Measurements from ENCODE around the gene FGF14.

Gene FGF14

DNA sequence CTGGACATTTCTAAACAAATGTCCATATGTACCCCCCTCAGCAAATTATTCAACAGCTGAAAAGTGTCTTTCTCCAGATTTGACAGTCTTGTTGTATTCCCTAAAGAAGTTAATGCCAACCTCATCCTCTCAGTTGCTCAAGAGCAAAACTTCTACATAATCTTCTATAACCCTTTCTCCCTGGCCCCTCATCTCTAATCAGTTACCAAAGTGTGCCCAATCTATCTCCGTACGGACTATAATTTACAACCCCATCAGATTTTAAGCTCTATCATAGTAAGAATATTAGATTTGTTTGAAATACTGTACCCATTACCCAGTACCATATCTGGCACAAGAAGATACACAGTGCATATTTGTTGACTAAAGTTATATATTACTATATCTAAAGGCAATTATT is 101.5 kb downstream of the FGF14 start:
- TF ChIP-seq ZFX (IDR thresholded peaks at IDR 0.05; ENCODE audit: borderline replicate concordance) = no peak
- TF ChIP-seq, protein P1, sequence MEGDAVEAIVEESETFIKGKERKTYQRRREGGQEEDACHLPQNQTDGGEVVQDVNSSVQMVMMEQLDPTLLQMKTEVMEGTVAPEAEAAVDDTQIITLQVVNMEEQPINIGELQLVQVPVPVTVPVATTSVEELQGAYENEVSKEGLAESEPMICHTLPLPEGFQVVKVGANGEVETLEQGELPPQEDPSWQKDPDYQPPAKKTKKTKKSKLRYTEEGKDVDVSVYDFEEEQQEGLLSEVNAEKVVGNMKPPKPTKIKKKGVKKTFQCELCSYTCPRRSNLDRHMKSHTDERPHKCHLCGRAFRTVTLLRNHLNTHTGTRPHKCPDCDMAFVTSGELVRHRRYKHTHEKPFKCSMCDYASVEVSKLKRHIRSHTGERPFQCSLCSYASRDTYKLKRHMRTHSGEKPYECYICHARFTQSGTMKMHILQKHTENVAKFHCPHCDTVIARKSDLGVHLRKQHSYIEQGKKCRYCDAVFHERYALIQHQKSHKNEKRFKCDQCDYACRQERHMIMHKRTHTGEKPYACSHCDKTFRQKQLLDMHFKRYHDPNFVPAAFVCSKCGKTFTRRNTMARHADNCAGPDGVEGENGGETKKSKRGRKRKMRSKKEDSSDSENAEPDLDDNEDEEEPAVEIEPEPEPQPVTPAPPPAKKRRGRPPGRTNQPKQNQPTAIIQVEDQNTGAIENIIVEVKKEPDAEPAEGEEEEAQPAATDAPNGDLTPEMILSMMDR (IDR thresholded peaks at IDR 0.05) = no peak
- no peak overlapping the region for H3K27ac ChIP-seq

DNA sequence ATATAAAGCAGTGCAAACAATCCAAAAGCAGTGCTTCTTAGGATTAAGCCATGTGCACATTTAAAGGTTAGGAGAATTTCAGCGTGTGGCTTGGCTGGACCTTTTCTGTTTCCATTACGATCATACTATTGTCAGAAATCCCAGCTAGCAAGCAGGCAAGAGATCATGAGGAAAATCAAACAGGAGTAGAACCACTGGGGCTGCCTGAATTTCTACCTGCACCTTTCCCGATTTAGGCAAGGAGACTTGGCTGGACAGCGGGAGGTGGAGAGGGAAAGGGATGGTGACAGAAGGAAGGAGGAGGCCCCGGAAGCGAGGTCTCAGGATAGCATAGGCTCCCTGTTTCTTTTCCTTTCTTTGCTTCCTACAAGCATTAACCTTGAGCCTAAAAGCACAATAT is 102.5 kb downstream of the FGF14 start:
- no peak overlapping the region for H3K27ac ChIP-seq
- no peak for TF ChIP-seq ZFX (IDR thresholded peaks at IDR 0.05; ENCODE audit: borderline replicate concordance)
- TF ChIP-seq, protein P1 (IDR thresholded peaks at IDR 0.05) = no peak

DNA sequence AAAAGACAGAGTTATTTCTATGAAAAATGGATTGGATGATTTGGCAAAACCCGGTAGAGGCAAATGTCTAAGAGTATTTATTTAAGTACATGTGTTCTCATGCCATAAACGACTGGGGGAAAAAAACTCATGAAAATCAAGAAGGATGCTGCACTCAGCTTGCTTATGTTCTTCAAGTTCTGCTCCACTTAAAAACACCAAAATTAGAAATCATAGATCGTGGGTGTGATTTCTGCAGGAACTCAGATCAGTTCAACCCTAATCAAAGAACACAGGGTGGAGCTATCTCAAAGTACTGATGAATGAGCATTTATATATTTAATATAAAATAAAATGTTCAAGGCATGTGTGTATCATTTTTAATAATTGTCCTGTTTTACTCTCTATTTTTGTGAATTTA is 103.8 kb downstream of the FGF14 start:
- no peak overlapping the region for H3K27ac ChIP-seq
- no peak for TF ChIP-seq ZFX (IDR thresholded peaks at IDR 0.05; ENCODE audit: borderline replicate concordance)

DNA sequence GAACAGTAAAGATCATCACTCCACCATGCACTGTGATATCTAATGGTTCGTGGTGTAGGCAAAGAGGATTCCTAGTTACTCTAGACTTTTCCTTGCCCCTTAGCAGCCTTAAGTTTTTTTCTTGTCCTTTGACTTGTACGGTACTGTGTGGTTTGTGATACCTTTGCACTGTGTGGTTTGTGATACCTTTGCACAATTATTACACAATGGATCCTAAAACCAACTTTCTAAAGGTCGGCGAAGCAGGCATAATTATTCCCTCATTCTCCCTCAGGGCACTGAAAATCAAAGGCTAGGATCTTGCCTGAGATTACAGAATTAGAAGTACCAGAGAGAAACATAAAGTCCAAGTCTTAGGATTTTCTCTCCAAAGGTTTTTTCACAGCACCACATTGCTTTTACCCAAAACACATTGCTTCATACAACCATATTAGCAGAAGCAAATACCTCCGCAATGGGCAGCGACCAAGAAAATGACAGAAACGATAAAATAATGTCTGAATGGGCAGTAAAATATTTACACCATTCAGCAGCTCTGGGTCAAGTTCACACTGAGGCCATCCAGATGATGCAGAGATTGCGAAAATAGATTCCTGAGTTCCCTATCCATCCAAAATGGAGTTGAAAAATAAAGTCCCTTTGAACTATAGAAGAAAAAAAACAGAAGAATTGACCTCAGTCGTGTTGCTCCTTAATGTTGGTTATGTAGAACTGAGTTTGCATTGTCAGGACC is 106.4 kb downstream of the FGF14 start:
- H3K27ac ChIP-seq = no peak overlapping the region
- TF ChIP-seq ZFX (IDR thresholded peaks at IDR 0.05; ENCODE audit: borderline replicate concordance) = no peak
- TF ChIP-seq, protein P1 (IDR thresholded peaks at IDR 0.05) = no peak

DNA sequence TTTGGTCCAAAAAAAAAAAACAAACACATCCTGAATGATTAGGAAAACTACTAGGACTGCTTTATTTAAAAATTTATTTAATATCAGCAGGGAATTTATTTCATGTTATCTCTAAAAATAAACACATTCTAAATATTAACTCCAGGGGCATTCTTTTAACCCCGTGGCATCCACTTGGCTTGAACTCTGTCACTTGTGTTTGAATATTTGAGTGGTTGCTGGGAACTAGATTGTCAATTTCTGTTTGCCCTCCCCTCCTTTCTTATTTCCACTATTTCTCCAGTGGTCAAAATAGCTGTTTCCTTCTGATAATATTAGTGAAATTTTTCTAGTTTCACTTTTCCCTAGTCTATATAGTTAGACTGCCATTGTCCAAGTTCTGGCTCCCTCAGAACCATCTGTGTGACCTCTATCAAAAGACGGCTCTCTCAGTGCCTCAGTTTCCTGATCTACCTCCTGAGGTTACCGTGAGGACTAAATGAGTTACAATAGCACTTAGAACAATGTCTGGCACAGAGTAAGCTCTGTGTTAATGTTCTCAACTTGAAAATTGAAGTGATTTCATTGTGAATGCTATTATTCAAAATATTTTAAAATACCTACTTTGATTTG is 107.3 kb downstream of the FGF14 start:
- H3K27ac ChIP-seq = no peak overlapping the region
- TF ChIP-seq, protein P1 (IDR thresholded peaks at IDR 0.05) = no peak
- no peak for TF ChIP-seq ZFX (IDR thresholded peaks at IDR 0.05; ENCODE audit: borderline replicate concordance)

DNA sequence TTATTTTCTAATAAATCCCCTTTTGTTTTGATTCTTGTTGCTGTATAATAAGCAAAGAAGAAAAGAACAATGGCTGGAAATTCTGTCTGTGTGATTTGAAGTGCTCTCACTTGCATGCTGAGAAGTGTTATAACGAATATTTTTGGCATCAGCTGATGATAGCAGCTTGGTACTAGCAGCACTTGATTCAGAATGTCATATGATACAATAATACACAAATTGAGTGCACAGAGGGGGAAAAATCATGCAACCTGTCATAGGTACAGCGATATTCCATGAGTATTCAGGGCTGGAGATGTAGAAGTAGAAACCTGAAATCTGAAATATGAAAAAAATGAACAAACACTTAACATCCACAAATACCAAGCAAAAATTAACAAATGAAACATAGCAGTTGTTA is 108.1 kb downstream of the FGF14 start:
- TF ChIP-seq ZFX (IDR thresholded peaks at IDR 0.05; ENCODE audit: borderline replicate concordance) = no peak
- TF ChIP-seq, protein P1 (IDR thresholded peaks at IDR 0.05) = no peak
- no peak overlapping the region for H3K27ac ChIP-seq

DNA sequence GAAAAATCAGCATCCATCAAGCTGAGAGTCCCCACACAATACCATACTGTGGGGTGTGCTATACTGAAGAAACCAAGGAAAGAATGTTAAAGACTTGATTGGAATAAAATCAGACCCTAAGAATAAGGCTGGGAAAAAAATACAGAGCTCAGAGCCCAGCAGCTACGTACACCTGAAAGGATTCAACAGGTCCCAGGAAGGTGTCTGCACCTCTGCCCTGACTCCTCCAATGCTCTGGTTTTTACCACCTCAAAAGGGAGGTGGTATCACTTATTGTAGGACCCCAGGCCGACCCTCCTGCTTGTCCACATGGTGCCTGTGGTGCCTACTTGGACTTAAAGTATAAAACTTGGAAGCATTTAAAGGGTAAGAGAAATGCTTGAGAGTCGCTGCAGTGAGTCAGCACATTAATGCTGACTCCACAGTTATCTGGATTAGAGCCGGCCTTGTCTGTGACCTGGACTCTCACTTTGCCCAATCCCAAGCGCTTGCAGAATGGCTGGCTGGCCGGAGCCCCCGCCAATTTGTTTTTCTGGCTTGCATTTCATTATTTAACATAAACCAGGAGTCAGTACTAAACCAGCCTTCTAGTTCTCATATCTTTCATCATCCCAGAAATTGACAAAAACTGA is 110.1 kb downstream of the FGF14 start:
- TF ChIP-seq, protein P1 (IDR thresholded peaks at IDR 0.05) = no peak
- H3K27ac ChIP-seq = no peak overlapping the region

Measured in 22Rv1 (cell line).